Inflammatory macrophage (primary cell): Measurements from ENCODE around the gene PRKCI.
"Not testable (repeated sequence)": the region's sequence is repeated elsewhere in the genome, so short reads cannot be mapped to it uniquely, and the experiment has no call there.

ENCODE experiments used
- DNase-seq, 2 donors: peaks; one replicate each; pipeline ENCODE4 v3.0.0-alpha.2; 2020 to 2022
- total RNA-seq, 18 experiments: gene quantifications; one replicate each; lab custom pipeline; 2026; ENCODE audit warnings: mixed read lengths in 6 of 18, inconsistent platforms in 2 of 18; lab: John Stamatoyannopoulos, UW

The PRKCI gene
- total RNA-seq, result 15.6 to 44.2 (median 29.8) reads per million in 18 experiments

DNA sequence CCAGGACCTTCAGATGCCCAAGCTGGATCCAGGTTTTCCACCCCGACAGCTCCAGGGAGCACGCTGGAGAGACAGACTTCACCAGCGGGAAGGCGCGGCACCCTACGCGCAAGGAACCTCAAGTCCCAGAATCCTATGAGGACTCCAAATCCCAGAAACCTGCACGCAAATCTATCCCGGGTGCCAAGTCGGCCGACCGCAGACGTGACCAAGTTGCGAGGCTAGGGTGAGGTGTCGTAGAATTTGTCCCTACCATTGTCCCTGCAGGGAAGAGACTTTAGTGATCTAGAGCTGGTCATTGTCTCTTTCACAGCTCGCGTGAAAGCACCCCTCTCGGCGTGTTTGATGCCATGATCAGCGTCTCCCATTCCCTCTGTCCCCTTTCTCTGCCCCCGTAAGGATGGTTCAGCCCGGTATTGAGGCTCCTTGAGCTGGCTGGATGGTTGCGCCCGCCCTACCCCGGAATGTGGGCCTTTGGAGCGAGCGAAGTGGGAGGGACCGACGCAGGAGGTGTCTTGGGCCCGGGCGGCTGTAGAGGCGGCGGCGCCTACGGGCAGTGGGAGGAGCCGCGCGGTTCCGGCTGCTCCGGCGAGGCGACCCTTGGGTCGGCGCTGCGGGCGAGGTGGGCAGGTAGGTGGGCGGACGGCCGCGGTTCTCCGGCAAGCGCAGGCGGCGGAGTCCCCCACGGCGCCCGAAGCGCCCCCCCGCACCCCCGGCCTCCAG, at the start of gene PRKCI:
Gene PRKCI (plus strand): TSS at position 501 of the 723 bp plus-strand sequence. CDS start 246 bp downstream, outside the sequence.
- peak; percentile 94 for DNase-seq

DNA sequence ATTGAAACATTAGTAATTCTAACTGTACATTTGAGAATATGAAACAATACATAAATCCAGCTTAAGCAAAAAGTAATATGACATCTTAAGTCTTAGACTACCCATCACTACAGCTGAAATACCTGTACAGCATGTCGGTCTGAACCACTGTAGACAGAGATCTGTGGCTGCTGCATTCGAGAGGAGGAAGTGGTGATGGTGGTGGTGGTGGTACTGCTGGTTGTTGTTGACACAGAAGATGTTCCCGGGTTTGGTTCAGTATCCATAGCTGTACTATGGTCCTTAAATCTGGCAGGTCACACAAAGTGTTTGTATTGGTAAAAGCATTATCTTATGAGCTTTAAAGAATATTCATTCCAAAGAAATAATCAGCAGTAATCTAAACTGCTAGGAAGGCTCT, 43.6 kb upstream of the PRKCI start:
- no peak for DNase-seq

DNA sequence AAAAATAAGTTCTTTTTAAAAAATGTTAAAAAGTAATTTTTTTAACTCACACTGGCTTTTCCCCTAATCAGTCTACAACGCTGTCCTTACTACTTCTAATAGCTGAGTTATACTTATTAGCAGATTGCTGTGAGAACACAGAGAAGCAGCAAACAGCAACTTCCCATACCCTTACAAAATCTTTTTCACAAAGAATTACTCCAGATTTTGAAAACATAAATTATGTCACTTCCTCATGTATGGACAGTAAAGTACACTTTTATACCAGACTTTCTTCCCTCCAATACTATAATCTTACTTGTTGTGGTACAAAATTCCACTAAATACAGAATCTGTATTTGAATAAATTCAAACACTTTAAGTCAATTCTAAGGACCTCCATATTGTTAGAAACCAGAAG, 42.8 kb upstream of the PRKCI start:
- peak; percentile 48 to 69 for DNase-seq

DNA sequence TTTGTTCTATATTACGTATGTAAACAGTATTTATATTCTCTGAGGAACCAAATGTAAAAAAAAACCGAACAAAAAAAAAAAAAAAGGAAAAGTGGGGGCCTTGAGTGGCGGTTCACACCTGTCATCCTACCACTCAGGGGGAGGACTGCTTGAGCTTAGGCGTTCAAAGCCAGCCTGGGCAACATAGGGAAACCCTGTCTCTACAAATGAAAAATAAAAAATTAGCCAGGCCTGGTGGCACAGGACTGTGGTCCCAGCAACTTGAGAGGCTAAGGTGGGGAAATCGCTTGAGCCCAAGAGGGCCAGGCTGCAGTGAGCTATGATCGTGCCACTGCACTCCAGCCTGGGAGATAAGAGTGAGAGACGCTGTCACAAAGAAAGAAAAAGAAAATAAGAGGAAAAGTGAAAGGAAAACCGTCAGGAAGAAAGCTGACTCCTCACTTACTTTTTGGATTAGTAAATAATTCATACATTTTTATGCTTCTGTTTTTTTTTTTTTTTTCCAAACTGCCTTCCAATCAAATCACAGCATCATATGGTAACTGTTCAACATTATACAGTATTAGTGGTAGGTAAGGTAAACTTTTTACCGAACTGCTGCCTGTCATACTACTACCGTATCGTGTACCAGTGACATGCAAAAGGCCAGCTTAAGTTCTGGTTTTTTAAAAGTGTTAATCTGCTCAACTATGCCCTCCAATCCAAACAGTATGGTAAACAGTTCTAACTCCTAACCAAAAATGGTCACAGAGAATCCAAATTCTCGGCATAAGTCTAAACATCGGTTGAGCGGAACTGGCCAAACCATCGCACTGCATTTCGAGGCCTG, 41.9 kb upstream of the PRKCI start:
- peak in 1 of 2 donors; percentile 28 for DNase-seq

DNA sequence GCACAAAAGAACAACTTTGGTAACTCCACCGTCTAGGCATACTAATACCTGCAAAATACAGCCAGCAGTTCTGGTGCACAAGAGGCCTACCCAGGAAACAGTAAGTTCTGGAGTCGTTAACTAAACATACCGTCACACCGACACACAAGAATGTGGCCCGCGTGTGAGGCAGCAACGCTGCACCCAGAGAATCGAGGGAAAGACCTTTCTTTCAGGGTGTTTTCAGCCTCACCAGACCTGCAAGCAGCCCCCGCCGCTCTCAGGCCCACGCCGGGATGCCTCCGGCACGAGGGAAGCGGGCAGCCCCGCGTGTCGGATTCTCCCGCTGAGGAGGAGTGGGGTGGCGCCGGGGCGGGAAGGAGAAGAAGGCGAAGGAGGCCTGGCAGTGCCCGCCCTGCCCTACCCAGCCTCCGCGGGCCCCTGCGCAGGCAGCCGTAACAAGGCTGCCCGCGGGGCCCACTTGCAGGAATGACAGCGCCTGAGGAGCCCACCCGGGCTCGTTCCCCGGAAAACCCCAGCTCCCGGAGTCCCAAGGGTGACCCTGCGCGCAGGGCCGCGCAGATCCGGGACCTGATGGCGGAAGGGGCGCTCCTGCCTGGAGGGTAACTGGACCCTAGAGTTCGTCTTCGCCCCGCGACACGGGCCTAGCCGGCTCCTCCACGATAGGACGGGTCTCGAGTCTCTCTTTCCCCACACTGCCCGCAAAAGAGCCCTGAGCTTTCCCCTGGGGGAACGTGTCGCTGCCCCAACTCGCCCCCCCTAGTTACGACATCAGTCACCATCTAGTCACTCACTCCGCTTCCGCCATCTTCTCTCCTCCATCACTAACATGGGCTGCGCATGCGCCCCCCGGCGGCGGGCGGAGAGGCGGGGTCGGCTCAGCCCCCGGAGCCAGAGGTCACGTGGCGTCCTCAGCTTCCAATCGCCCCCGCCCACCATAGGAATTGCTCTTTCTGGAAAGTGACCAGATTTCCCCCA, 41.0 kb upstream of the PRKCI start, which contains the start of gene PHC3:
Gene PHC3 (minus strand): TSS at position 826 of the 978 bp plus-strand sequence. CDS start 18 bp downstream, at position 808.
- peak; percentile 92 to 94 for DNase-seq

DNA sequence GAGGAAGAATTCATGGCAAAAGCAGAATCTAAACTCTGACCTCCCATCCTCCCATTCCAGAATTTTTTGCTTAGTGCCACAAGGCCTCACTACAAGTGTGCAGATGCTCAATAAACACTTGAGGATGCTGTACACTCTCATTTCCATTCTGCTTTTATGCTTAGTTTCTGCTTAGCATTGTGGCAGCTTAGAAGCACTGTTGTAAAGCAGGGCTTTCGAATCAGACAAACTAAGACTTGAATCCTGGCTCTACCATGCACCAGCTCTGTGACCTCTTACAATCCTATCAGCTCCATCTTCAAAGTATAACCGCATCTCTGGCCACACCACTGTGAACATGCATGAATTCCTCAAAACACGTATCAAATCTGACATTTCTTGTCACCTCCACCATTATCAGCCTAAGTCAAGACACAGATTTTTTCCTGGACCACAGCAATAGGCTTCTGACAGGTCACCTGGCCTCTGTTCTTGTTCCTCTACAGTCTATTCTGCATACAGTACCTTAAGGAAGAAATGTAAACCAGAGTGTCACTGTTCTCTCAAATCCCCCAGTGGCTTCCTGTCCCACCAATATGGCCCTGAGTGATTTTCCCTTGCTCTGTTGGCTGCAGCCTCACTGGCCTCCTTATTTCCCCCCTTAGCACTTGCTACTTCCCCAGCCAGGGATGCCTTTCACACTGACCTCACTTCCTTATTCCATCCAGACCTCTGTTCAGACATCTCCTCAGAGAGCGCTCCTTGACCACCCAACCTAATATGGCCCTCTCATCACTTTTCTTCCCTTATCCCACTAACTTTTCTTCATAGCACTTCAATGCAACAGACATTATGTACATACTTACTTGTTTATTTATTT, 32.6 kb upstream of the PRKCI start:
- DNase-seq, result peak; percentile 37 to 42

DNA sequence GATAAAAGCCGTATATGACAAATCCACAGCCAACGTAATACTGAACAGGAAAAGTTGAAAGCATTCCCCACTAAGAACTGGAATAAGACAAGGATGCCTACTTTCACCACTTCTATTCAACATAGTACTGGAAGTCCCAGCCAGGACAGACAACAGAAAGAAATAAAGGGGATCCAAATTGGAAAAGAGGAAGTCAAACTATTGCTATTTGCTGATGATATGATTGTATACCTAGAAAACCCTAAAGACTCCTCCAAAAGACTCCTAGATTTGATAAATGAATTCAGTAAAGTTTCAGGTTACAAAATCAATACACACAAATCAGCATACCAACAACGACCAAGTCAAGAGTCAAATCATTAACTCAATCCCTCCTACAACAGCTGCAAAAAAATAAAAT, 26.5 kb upstream of the PRKCI start:
- not testable (repeated sequence) for DNase-seq

DNA sequence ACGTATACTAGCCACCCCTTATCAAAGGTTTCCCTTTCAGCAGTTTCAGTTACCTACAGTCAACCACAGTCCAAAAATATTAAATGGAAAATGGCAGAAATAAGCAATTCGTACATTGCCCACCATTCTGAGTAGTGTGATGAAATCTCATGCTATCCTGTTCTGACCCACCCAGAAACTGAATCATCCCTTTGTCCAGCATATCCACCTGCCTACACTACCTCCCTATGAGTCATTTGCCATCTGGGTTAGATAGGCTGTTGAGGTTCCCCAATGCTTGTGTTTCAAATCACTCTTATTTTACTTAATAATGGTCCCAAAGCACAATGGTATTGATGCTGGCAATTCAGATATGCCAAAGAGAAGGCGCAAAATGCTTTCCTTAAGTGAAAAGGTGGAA, 25.4 kb upstream of the PRKCI start:
- no peak for DNase-seq

DNA sequence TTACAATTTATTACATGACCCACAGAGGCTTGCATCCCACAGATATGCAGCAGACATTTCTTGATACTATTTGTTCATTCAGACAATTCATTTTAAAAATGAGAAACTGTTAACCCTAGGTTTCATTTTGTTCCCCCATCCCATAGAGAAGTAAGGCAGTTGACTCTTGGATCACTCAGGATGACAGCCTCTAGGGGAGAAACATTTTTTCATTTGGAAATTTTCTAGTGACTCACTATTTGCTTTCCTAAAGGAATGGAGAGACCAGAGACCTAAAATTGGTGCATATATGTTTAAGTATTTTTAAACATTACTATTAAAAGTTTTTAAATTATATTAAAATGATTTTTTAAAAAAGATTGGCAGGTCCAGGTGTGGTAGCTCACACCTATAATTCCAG, 21.2 kb upstream of the PRKCI start:
- no peak for DNase-seq

DNA sequence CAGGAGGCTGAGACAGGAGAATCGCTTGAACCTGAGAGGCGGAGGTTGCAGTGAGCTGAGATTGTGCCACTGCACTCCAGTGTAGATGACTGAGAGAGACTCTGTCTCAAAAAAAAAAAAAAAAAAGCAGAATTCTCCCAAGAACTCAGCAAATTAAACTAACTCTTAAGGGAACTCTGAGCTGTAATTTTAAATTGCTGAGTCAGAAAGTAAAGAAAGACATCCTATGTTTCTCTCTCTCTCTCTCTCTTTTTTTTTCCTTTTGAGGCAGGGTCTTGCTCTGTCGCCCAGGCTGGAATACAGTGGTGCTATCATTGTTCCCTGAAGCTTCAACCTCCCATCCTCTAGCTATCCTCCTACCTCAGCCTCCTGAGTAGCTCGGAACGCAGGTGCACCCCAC, 20.7 kb upstream of the PRKCI start:
- no peak for DNase-seq

DNA sequence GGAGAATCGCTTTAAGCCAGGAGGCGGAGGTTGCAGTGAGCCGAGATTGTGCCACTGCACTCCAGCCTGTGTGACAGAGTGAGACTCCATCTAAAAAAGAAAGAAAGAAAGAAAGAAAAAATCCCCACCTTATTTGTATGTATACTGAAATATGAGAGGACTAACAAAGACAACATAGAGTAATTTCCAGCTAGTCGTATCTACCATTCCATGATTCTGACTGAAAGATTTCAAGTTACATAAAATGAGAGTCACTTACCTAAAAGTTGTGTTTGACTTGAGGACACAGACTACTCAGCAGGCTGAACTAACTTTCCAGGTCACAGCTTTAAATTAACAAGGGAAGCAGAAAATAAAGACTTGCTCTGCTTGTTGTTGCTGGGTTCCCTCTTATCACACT, 18.8 kb upstream of the PRKCI start:
- no peak for DNase-seq

DNA sequence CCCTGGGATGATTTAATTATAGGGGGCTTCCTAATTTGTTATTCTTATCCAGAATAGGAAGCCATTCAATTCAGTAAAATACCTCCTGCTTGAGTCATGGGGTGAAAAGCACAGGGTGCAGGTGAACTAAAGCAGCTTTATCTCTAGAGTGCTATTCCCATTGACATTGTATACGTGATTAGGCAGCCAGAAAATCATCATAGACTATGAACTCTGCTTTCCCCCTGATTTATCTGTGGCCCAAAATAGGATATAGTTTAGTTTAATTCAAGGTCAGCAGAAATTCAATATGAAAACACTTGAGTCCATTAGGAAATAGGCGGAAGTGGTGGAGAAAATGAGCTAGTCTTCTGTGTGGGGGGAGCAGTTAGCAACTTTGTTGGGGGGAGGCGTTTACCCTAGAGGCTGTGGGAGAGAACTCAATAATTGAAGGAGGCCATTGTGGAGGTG, 18.2 kb upstream of the PRKCI start:
- DNase-seq, result no peak

DNA sequence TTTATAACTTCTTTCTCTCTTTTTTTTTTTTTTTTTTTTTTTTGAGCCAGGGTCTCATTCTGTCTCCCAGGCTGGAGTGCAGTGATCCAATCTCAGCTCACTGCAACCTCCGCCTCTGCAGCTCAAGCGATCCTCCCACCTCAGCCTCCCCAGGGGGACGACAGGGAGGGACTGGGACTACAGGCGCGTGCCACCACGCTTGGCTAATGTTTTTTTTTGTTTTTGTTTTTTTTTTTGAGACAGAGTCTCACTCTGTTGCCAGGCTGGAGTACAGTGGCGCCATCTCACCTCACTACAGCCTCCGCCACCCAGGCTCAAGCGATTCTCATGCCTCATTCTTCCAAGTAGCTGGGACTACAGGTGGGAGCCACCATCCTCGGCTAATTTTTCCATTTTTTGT, 17.7 kb upstream of the PRKCI start:
- DNase-seq, result no peak

DNA sequence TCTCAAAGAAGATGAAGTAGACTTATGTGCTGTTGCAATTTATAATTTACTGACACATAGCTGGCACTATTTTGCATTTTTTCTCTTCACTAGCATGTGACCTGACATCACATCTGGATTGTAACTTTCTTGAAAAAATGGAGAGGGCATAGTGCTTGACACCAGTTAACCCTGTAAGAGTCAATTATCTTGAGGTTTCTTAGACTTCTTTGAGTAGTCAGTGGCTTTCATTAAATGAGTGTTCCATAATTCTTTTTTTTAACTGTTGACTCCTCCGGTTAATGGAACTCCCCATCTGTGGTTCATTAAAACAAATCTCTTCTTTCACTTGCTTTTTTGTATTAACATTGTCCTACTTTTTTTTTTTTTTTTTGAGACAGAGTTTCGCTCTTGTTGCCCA, 16.9 kb upstream of the PRKCI start:
- no peak for DNase-seq

DNA sequence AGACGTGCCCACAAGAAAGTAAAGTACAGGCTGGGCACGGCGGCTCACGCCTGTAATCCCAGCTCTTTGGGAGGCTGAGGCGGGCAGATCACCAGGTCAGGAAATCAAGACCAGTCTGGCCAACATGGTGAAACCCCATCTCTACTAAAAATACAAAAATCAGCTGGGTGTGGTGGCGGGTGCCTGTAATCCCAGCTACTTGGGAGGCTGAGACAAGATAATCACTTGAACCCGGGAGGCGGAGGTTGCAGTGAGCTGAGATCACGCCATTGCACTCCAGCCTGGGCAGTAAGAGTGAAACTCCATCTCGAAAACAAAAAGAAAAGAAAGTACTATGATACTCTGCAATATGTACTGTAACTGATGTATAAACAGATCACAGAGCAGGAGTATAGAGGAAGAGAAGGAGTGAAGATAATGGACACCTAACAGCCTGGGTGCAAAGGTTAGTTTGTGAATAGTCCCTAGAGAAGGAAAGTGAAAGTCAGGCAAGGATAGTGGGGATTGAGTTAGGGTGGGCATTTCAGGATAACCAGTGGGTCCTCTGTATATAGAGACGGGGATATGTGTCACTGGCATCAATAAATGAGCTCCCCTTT, 16.0 kb upstream of the PRKCI start:
- DNase-seq, result not testable (repeated sequence)

DNA sequence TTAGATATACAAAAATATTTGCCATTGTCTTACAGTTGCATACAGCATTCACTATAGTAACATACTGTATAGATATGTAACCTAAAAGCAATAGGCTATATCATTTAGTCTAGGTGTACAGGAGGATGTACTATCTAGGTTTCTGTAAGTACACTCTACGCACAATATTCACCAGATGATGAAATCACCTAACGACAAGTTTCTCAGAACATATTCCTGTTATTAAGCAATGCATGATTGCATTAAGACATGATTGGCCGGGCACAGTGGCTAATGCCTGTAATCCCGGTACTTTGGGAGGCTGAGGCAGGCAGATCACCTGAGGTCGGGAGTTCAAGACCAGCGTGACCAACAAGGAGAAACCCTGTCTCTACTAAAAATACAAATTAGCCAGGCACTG, 14.5 kb upstream of the PRKCI start:
- no peak for DNase-seq

DNA sequence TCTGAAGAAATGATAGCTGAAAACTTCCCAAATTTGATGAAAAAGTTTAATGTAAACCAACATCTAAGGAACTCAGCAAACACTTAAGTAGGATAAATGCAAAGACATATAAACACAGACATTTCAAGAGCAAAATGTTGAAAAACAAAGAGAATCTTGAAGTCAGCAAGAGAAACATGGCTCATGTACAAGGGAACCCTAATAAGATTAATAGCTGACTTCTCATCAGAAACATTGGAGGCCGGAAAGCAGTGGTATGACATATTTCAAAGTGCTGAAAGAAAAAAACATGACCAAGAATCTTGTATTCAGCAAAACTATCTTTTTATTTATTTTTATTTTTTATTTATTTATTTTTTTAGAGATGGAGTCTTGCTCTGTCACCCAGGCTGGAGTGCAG, 10.6 kb upstream of the PRKCI start:
- DNase-seq, result no peak

DNA sequence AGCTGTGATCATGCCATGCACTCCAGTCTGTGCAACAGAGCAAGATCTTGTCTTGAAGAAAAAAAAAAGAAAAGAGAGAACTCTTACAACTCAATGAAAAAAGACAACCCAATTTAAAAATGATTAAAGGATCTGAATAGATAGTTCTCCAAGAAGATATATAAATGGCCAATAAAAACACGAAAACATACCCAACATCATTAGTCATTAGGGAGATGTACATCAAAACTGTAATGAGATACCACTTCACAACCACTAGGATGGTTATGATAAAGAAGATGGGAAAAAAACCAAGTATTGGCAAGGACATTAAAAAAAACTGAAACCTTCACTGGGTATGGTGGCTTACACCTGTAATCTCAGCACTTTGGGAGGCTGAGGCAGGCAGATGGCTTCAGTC, 2.4 kb upstream of the PRKCI start:
- DNase-seq, result no peak

DNA sequence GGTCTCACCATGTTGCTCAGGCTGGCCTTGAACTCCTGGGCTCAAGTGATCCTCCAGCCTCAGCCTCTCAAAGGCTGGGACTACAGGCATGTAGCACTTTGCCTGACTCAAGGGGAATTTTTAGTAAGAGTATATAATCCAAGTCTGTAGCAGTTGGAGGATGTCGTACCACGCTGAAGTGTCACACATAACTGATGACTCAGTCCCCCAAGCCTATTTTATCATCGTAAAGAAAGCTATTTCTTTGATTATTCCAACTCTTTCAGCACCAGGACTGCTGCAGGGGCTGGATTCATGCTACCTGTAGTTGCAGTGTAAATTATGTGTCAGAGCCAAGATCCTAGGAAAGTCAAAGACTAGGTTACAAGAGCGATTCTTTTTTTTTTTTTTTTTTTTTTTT, 1.4 kb upstream of the PRKCI start:
- DNase-seq, result no peak

DNA sequence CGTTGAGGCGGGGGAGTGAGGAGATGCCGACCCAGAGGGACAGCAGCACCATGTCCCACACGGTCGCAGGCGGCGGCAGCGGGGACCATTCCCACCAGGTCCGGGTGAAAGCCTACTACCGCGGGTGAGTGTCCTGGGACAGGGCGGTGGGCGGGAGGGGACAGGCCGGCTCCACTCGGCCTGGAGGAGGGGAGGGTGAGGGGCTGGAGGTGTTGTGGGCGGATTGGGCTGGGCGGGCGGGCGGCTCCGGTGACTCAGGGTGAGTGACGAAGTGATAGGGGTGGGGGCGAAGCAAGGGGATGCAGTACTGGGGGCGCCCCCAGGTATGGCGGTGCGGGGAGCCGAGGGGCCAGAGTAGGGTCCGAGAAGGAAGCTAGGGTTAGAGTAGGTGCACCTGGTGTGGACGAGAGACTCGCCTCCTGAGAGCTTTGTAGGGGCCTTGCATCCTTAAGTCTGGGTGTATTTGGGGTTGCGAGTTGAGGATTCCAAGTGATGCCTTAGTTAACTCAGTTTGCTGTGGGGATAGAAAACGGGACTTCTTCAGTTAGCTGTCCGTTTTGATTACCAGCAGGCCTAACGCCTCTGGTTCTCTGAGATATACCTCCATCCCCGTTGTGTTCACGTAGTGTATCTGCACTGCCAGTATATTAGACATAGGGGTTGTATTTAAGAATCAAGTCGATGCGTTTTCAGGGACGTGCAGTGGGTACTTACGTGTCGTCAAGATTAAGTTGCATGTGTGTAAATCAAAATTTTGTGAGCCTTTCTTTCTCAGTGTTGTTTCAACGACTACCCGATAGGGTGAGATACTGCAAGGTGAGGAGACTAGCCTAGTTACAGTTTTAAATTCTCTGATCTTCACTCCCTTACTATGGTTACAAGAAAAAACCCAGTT, 670 bp downstream of the PRKCI start:
- DNase-seq, result peak; percentile 9 to 16
